ENCODE results near the gene STX8.

Gene STX8

DNA sequence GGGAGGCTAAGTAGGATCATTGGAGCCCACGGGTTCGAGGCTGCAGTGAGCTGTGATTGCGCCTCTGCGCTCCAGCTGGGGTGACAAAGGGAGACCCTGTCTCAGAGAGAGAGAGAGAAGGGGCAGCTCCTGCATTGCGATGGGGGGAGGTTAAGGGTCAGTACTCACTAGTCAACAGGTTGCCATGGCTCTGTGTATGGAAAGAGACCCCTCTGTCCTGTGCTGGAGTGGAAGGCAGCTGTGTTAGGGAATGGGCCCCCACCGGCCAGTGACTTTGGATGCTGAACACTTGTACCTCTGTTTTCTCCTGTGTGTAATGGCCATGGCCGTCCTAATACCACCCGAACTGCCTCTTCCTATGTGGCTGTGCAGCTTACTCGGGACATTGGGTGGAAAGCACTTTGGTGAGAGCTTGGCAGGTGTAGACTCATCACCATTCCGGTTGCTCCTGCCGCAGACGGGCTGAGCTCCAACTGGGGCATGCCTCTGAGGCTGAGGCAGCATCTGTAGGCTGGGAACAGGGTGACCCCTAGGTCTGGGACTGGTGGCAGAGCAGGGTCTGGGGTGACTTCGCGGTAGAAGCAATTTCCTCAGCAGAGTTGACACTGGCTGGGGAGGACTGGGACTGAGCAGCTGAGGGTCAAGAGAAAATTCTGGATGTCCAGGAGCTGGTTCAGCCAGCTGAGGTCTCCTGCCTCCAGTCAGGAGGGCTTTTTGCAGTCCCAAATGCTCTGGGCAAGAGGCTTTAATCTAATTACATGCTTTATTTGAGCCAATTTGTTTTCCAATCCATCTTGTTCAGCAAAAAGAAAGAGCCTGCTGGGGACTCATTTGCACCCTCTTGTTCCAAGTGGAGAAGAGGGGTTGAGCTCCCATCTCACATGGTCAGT is 369.9 kb downstream of the STX8 start:
- TF ChIP-seq SIN3A (IDR thresholded peaks at IDR 0.05; ENCODE audit: borderline replicate concordance, insufficient read depth, low read length) (no peak), TAF1 (IDR thresholded peaks at IDR 0.05; ENCODE audit: borderline replicate concordance, insufficient read depth, low read length) (no peak), FOXP2 (optimal IDR thresholded peaks at IDR 0.05; ENCODE audit: borderline replicate concordance, extremely low read depth, extremely low read length, insufficient read depth) (no peak), POLR2AphosphoS5 (IDR thresholded peaks at IDR 0.05; ENCODE audit: low read depth, low read length) (no peak)
- TF ChIP-seq, protein P1, sequence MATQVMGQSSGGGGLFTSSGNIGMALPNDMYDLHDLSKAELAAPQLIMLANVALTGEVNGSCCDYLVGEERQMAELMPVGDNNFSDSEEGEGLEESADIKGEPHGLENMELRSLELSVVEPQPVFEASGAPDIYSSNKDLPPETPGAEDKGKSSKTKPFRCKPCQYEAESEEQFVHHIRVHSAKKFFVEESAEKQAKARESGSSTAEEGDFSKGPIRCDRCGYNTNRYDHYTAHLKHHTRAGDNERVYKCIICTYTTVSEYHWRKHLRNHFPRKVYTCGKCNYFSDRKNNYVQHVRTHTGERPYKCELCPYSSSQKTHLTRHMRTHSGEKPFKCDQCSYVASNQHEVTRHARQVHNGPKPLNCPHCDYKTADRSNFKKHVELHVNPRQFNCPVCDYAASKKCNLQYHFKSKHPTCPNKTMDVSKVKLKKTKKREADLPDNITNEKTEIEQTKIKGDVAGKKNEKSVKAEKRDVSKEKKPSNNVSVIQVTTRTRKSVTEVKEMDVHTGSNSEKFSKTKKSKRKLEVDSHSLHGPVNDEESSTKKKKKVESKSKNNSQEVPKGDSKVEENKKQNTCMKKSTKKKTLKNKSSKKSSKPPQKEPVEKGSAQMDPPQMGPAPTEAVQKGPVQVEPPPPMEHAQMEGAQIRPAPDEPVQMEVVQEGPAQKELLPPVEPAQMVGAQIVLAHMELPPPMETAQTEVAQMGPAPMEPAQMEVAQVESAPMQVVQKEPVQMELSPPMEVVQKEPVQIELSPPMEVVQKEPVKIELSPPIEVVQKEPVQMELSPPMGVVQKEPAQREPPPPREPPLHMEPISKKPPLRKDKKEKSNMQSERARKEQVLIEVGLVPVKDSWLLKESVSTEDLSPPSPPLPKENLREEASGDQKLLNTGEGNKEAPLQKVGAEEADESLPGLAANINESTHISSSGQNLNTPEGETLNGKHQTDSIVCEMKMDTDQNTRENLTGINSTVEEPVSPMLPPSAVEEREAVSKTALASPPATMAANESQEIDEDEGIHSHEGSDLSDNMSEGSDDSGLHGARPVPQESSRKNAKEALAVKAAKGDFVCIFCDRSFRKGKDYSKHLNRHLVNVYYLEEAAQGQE (IDR thresholded peaks at IDR 0.05; ENCODE audit: insufficient read depth in 1 of 2, low read depth in 2 of 2, low read length in 2 of 2), result no peak

DNA sequence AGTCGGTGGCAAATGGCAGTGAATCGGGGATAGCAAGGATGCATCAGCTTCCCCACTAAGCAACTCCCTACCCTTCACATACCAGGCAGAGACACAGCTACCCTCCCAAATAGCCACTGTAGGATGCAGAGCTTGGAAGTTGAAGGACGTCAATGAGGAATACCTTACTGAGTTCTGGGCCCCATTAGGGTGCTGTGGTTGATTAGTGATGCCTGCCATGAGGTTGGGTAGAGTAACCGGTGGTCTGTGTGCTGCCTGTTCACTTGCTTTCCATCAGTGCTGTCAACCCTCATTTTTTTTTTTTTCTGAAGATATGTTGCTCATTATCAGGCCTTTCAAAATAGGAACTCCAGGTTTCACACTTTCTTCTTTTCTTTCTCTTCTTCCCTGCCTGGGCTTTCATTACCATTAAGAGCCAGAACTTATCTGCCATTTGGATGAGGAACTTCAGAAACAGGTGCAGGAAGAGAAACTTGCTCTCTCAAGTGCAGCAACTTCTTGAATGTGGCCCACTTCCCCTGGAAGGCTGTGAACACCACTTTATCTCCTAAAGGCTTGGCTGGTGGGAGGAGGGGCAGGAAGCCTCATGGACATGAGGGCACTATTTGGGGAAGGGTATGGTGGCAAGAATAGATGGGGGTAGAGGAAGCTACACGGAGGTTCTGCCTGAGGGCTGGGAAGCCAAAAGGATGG is 370.8 kb downstream of the STX8 start:
- TF ChIP-seq POLR2AphosphoS5 (IDR thresholded peaks at IDR 0.05; ENCODE audit: low read depth, low read length) (no peak), TAF1 (IDR thresholded peaks at IDR 0.05; ENCODE audit: borderline replicate concordance, insufficient read depth, low read length) (no peak), SIN3A (IDR thresholded peaks at IDR 0.05; ENCODE audit: borderline replicate concordance, insufficient read depth, low read length) (no peak), FOXP2 (optimal IDR thresholded peaks at IDR 0.05; ENCODE audit: borderline replicate concordance, extremely low read depth, extremely low read length, insufficient read depth) (no peak)
- TF ChIP-seq, protein P1 (IDR thresholded peaks at IDR 0.05; ENCODE audit: insufficient read depth in 1 of 2, low read depth in 2 of 2, low read length in 2 of 2), result no peak

DNA sequence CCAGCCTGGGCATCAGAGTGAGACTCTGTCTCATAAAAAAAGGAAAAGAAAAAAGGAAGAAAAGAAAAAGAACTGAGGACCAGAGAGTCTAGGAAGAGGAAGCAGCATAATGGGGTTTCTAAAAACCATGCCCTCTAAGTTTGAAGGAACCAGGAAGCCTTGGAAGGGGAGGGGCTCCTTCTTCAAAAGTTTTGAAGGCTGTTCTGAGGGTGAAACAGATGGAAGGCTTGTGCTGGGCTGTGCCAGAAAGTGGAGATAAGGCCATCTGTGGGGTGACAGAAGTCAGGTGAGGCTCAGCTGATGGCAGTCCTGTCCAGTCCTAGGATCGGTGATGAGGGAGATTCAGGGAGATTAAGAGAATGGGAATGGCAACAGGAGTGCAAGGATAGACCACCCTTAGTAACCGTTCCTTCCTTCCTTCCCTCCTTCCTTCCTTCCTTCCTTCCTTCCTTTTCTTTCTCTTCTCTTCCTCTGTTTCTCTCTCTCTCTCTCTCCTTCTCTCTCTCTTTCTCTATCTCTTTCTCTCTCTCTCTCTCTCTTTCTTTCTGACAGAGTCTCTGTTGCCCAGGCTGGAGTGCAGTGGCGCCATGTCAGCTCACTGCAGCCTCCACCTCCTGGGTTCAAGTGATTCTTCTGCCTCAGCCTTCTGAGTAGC is 371.7 kb downstream of the STX8 start:
- TF ChIP-seq, protein P1 (IDR thresholded peaks at IDR 0.05; ENCODE audit: insufficient read depth in 1 of 2, low read depth in 2 of 2, low read length in 2 of 2), result no peak
- TF ChIP-seq POLR2AphosphoS5 (IDR thresholded peaks at IDR 0.05; ENCODE audit: low read depth, low read length) (no peak), FOXP2 (optimal IDR thresholded peaks at IDR 0.05; ENCODE audit: borderline replicate concordance, extremely low read depth, extremely low read length, insufficient read depth) (no peak), SIN3A (IDR thresholded peaks at IDR 0.05; ENCODE audit: borderline replicate concordance, insufficient read depth, low read length) (no peak), TAF1 (IDR thresholded peaks at IDR 0.05; ENCODE audit: borderline replicate concordance, insufficient read depth, low read length) (no peak)

DNA sequence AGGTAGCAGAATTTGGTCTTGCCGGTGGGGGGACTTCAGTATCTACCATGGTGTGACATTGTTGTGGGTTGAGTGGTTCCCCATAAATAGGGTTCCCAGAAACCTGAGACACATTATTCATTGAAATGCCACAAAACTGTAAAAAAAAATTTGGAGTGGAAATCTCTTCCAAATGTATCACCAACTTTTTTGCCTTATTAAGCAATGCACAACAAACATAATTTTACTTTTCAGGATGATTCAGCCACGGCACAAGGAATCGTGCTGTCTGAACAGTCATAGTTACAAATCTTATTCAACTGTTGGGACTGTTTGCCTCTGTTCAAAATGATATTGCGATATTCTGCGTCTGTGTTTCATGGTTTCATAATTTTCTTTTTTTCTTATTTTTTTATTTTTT is 373.1 kb downstream of the STX8 start:
- TF ChIP-seq, protein P1 (IDR thresholded peaks at IDR 0.05; ENCODE audit: insufficient read depth in 1 of 2, low read depth in 2 of 2, low read length in 2 of 2), result no peak
- TF ChIP-seq FOXP2 (optimal IDR thresholded peaks at IDR 0.05; ENCODE audit: borderline replicate concordance, extremely low read depth, extremely low read length, insufficient read depth) (no peak), SIN3A (IDR thresholded peaks at IDR 0.05; ENCODE audit: borderline replicate concordance, insufficient read depth, low read length) (no peak), POLR2AphosphoS5 (IDR thresholded peaks at IDR 0.05; ENCODE audit: low read depth, low read length) (no peak), TAF1 (IDR thresholded peaks at IDR 0.05; ENCODE audit: borderline replicate concordance, insufficient read depth, low read length) (no peak)
